ENCODE data around the gene DENND11.
"Not testable (repeated sequence)": the region's sequence is repeated elsewhere in the genome, so short reads cannot be mapped to it uniquely, and the experiment has no call there.

Gene DENND11

GRCh38 chr7:141695803-141696289, 6.1 kb downstream of the DENND11 start:
- H3K27me3 ChIP-seq (ENCODE audit: control insufficient read depth, insufficient read depth, low read length): no peaks in the 10 kb centered on the region
- no peaks in the 10 kb centered on the region for H3K9me3 ChIP-seq (ENCODE audit: control insufficient read depth, low read length)
- peaks cover 25% of the 10 kb centered on the region for H3K4me1 ChIP-seq
- no peak overlapping the region for H3K9ac ChIP-seq
- no peak overlapping the region for H3K27ac ChIP-seq
- no peaks in the 10 kb centered on the region for H3K36me3 ChIP-seq (ENCODE audit: control insufficient read depth, insufficient read depth, low read length)
- H3K79me2 ChIP-seq: peaks cover 15% of the 10 kb centered on the region
- no peak overlapping the region for H3K4me2 ChIP-seq (ENCODE audit: low read length)
- TF ChIP-seq CTCF (IDR thresholded peaks at IDR 0.05): no peak
- H2AFZ ChIP-seq: no peak overlapping the region
- no peak overlapping the region for H3K4me3 ChIP-seq (ENCODE audit: low read depth, low read length)

- H3K36me3 ChIP-seq (ENCODE audit: control insufficient read depth, insufficient read depth, low read length): no peaks in the 10 kb centered on the region
- H3K9ac ChIP-seq: no peak overlapping the region
- H3K9me3 ChIP-seq (ENCODE audit: control insufficient read depth, low read length): no peaks in the 10 kb centered on the region
- H3K27ac ChIP-seq: no peak overlapping the region
- no peaks in the 10 kb centered on the region for H3K27me3 ChIP-seq (ENCODE audit: control insufficient read depth, insufficient read depth, low read length)
- H3K79me2 ChIP-seq: peaks cover 15% of the 10 kb centered on the region
- H3K4me3 ChIP-seq (ENCODE audit: low read depth, low read length): no peak overlapping the region
- no peak overlapping the region for H3K4me2 ChIP-seq (ENCODE audit: low read length)
- no peak overlapping the region for H2AFZ ChIP-seq
- peaks cover 16% of the 10 kb centered on the region for H3K4me1 ChIP-seq
- TF ChIP-seq CTCF (IDR thresholded peaks at IDR 0.05): no peak
These were observed 8.9 kb downstream of the DENND11 start for GRCh38 chr7:141693082-141693481.

- no peaks in the 10 kb centered on the region for H3K9me3 ChIP-seq (ENCODE audit: control insufficient read depth, low read length)
- peaks cover 19% of the 10 kb centered on the region for H3K4me1 ChIP-seq
- H3K4me2 ChIP-seq (ENCODE audit: low read length): no peak overlapping the region
- H3K79me2 ChIP-seq: peaks cover 15% of the 10 kb centered on the region
- H3K27ac ChIP-seq: no peak overlapping the region
- H3K27me3 ChIP-seq (ENCODE audit: control insufficient read depth, insufficient read depth, low read length): no peaks in the 10 kb centered on the region
- H3K36me3 ChIP-seq (ENCODE audit: control insufficient read depth, insufficient read depth, low read length): no peaks in the 10 kb centered on the region
- no peak overlapping the region for H2AFZ ChIP-seq
- no peak overlapping the region for H3K4me3 ChIP-seq (ENCODE audit: low read depth, low read length)
- H3K9ac ChIP-seq: no peak overlapping the region
- TF ChIP-seq CTCF (IDR thresholded peaks at IDR 0.05): no peak
These were observed 10.0 kb downstream of the DENND11 start for GRCh38 chr7:141691961-141692360.

GRCh38 chr7:141691540-141691939, 10.4 kb downstream of the DENND11 start:
- Histone ChIP-seq H3K4me1 (peaks cover 21% of the 10 kb centered on the region), H3K9me3 (ENCODE audit: control insufficient read depth, low read length) (no peaks in the 10 kb centered on the region), H2AFZ (no peak overlapping the region), H3K9ac (no peak overlapping the region), H3K36me3 (ENCODE audit: control insufficient read depth, insufficient read depth, low read length) (no peaks in the 10 kb centered on the region), H3K27ac (no peak overlapping the region), H3K79me2 (peaks cover 15% of the 10 kb centered on the region), H3K4me2 (ENCODE audit: low read length) (no peak overlapping the region), H3K4me3 (ENCODE audit: low read depth, low read length) (no peak overlapping the region), H3K27me3 (ENCODE audit: control insufficient read depth, insufficient read depth, low read length) (no peaks in the 10 kb centered on the region)
- TF ChIP-seq CTCF (IDR thresholded peaks at IDR 0.05): no peak

GRCh38 chr7:141689072-141689825, 12.7 kb downstream of the DENND11 start:
- H3K36me3 ChIP-seq (ENCODE audit: control insufficient read depth, insufficient read depth, low read length); H3K9ac ChIP-seq: not testable (repeated sequence)

More at GRCh38 chr7:141689072-141689825, 12.7 kb downstream of the DENND11 start:
- not testable (repeated sequence) for H3K27me3 ChIP-seq (ENCODE audit: control insufficient read depth, insufficient read depth, low read length); H3K4me2 ChIP-seq (ENCODE audit: low read length); H3K27ac ChIP-seq; H2AFZ ChIP-seq; H3K4me3 ChIP-seq (ENCODE audit: low read depth, low read length); H3K9me3 ChIP-seq (ENCODE audit: control insufficient read depth, low read length)
- H3K4me1 ChIP-seq: peaks cover 26% of the 10 kb centered on the region
- peaks cover 11% of the 10 kb centered on the region for H3K79me2 ChIP-seq

Data from parathyroid adenoma (tissue), 2 donors.